ENCODE results near the gene CEACAM7. TPM values are rescaled to one million over a fixed set of nuclear protein-coding genes. Genes with fewer than 3 reads are reported as not detected.

The CEACAM7 gene
- total and polyA plus RNA-seq, 4 experiments from 2014 or later = not detected

- no peaks in the 10 kb centered on the region for H3K27me3 ChIP-seq (ENCODE audit: insufficient read depth, low read length)
- no peak for DNase-seq
- no peak overlapping the region for H3K27ac Mint-ChIP-seq
- peaks cover 32 to 43% of the 10 kb centered on the region in 2 donors for H3K27me3 Mint-ChIP-seq
- H3K4me3 Mint-ChIP-seq = no peak overlapping the region
- CTCF ChIA-PET (ENCODE audit: partially characterized antibody) = interaction anchor here (6.2 kb wide), 1 partner anchor 53 kb away, joined by 72 read pairs; no protein-coding TSS in a partner anchor
- no peaks in the 10 kb centered on the region for H3K9me3 ChIP-seq (ENCODE audit: control insufficient read depth in 1 of 2, low read length in 2 of 2)
- H3K36me3 ChIP-seq (ENCODE audit: insufficient read depth, low read length) = no peaks in the 10 kb centered on the region
- POLR2A ChIA-PET (ENCODE audit: partially characterized antibody) = no interaction called here
- no peaks in the 10 kb centered on the region for H3K4me1 ChIP-seq (ENCODE audit: insufficient read depth, low read length)
- H3K4me3 ChIP-seq (ENCODE audit: low read length in 2 of 2) = no peak overlapping the region
- H3K27ac ChIP-seq (ENCODE audit: low read depth, low read length) = no peak overlapping the region
- peaks cover 0 to 23% (median 12%) of the 10 kb centered on the region in 8 donors for H3K9me3 Mint-ChIP-seq
- intact Hi-C loops (cut with micrococcal nuclease) = loop anchor here (5.0 kb wide), 1 partner anchor 53 kb away; no protein-coding TSS in a partner anchor
- H3K36me3 Mint-ChIP-seq = no peaks in the 10 kb centered on the region
- peaks cover 0 to 8% (median 5%) of the 10 kb centered on the region in 4 donors for H3K4me1 Mint-ChIP-seq
Observed at GRCh38 chr19:41694831-41695635, 7.0 kb upstream of the CEACAM7 start.

- Mint-ChIP-seq H3K9me3 (peaks cover 0 to 23% (median 12%) of the 10 kb centered on the region in 8 donors), H3K27me3 (peaks cover 35 to 42% of the 10 kb centered on the region in 2 donors)
- CTCF ChIA-PET (ENCODE audit: partially characterized antibody) = interaction anchor here (6.2 kb wide), 1 partner anchor 52 kb away, joined by 72 read pairs; no protein-coding TSS in a partner anchor
Observed at GRCh38 chr19:41694196-41694595, 6.1 kb upstream of the CEACAM7 start.

GRCh38 chr19:41691268-41691970 is 3.3 kb upstream of the CEACAM7 start:
- no peak overlapping the region for H3K4me3 ChIP-seq (ENCODE audit: low read length in 2 of 2)
- peaks cover 26 to 30% of the 10 kb centered on the region in 2 donors for H3K27me3 Mint-ChIP-seq
- POLR2A ChIA-PET (ENCODE audit: partially characterized antibody) = no interaction called here

More at GRCh38 chr19:41694196-41694595, 6.1 kb upstream of the CEACAM7 start:
- Histone ChIP-seq H3K36me3 (ENCODE audit: insufficient read depth, low read length) (no peaks in the 10 kb centered on the region), H3K4me1 (ENCODE audit: insufficient read depth, low read length) (no peaks in the 10 kb centered on the region), H3K9me3 (ENCODE audit: control insufficient read depth in 1 of 2, low read length in 2 of 2) (no peaks in the 10 kb centered on the region), H3K4me3 (ENCODE audit: low read length in 2 of 2) (no peak overlapping the region), H3K27me3 (ENCODE audit: insufficient read depth, low read length) (no peaks in the 10 kb centered on the region), H3K27ac (ENCODE audit: low read depth, low read length) (no peak overlapping the region)
- Mint-ChIP-seq H3K36me3 (no peaks in the 10 kb centered on the region), H3K4me1 (peaks cover 0 to 8% (median 5%) of the 10 kb centered on the region in 4 donors), H3K27ac (no peak overlapping the region), H3K4me3 (no peak overlapping the region)
- DNase-seq = no peak
- intact Hi-C loops (cut with micrococcal nuclease) = loop anchor here (5.0 kb wide), 1 partner anchor 52 kb away; no protein-coding TSS in a partner anchor
- POLR2A ChIA-PET (ENCODE audit: partially characterized antibody) = no interaction called here

DNA sequence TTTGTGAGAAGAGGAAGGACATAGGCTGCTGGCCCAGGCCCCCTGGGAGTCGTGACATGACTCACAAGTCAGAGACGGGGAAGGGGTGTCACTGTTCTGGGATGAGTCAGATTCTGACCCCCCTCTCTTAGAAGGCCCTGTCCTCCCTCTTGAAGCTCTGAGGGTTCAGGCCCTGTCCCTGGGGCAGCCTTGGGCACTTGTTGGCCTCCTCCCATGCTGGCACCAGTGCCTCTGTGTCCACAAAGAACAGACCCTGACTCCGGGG is 2.7 kb upstream of the CEACAM7 start:
- POLR2A ChIA-PET (ENCODE audit: partially characterized antibody) = no interaction called here
- DNase-seq = no peak
- Histone ChIP-seq H3K36me3 (ENCODE audit: insufficient read depth, low read length) (no peaks in the 10 kb centered on the region), H3K27me3 (ENCODE audit: insufficient read depth, low read length) (no peaks in the 10 kb centered on the region), H3K27ac (ENCODE audit: low read depth, low read length) (no peak overlapping the region), H3K9me3 (ENCODE audit: control insufficient read depth in 1 of 2, low read length in 2 of 2) (no peaks in the 10 kb centered on the region), H3K4me1 (ENCODE audit: insufficient read depth, low read length) (no peaks in the 10 kb centered on the region), H3K4me3 (ENCODE audit: low read length in 2 of 2) (no peak overlapping the region)
- Mint-ChIP-seq H3K27ac (no peak overlapping the region), H3K9me3 (peaks cover 0 to 23% (median 12%) of the 10 kb centered on the region in 8 donors), H3K4me1 (peaks cover 0 to 8% (median 5%) of the 10 kb centered on the region in 4 donors), H3K27me3 (peaks cover 21 to 26% of the 10 kb centered on the region in 2 donors), H3K4me3 (peak overlapping the region in 1 of 8 donors; percentile 15), H3K36me3 (no peaks in the 10 kb centered on the region)
- intact Hi-C loops (cut with micrococcal nuclease) = loop anchor here (5.0 kb wide), 1 partner anchor 48 kb away; no protein-coding TSS in a partner anchor
- CTCF ChIA-PET (ENCODE audit: partially characterized antibody) = interaction anchor here (0.8 to 6.2 kb wide), 11 partner anchors 8 to 54 kb away, joined by 3 to 72 read pairs (median 5); no protein-coding TSS in a partner anchor

More at GRCh38 chr19:41691268-41691970, 3.3 kb upstream of the CEACAM7 start:
- CTCF ChIA-PET (ENCODE audit: partially characterized antibody) = interaction anchor here (0.8 to 6.2 kb wide), 14 partner anchors 9 to 54 kb away, joined by 3 to 72 read pairs (median 5); no protein-coding TSS in a partner anchor
- intact Hi-C loops (cut with micrococcal nuclease) = loop anchor here (5.0 kb wide), 1 partner anchor 49 kb away; no protein-coding TSS in a partner anchor
- H3K27ac ChIP-seq (ENCODE audit: low read depth, low read length) = no peak overlapping the region
- Mint-ChIP-seq H3K4me3 (peak overlapping the region in 1 of 8 donors; percentile 15), H3K27ac (peak overlapping the region in 1 of 7 donors; percentile 75), H3K9me3 (peaks cover 0 to 23% (median 12%) of the 10 kb centered on the region in 8 donors), H3K36me3 (no peaks in the 10 kb centered on the region), H3K4me1 (peaks cover 0 to 8% (median 5%) of the 10 kb centered on the region in 4 donors)
- no peaks in the 10 kb centered on the region for H3K27me3 ChIP-seq (ENCODE audit: insufficient read depth, low read length)
- H3K36me3 ChIP-seq (ENCODE audit: insufficient read depth, low read length) = no peaks in the 10 kb centered on the region
- peak in 4 of 5 donors; percentile 18 to 22 (median 19) for DNase-seq
- no peaks in the 10 kb centered on the region for H3K9me3 ChIP-seq (ENCODE audit: control insufficient read depth in 1 of 2, low read length in 2 of 2)
- no peaks in the 10 kb centered on the region for H3K4me1 ChIP-seq (ENCODE audit: insufficient read depth, low read length)

DNA sequence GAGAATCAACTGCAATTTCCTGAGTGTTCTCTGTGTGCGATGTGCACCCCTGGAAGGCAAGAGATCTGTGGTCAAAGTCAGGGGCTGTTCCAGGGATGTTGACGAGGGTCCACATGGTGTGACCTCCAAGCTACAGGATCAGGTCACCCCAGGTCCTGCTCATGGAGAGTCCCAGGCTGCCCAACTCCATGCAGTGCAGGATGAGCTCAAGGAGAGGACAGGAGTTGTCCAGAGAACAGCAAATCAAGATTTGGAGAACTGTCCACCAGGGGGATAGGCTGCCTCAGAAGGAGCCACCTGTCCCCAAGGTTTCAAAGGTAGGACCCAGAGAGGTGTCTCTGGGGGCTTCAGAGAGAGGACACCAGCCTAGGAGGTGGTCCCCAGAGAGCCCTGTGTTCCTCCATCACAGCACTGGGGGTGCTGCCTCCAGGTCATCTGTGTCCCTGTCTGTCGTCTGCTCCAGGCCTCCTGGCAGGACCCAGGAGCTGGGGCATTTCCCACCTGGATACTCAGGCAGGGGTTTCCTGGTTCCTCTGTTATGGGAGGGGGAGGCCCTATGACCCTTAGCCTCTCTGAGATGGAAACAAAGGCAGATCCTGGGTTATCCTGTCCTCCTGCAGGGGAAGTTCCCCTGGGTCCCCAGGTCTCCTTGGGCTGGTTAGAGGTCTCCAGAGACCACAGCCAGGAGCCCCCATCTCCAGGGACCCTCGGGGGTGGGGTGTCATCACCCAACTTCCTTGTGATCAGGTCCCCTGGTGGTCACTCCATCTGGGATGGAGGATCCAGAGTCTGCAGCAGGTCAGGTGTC is 2.1 kb upstream of the CEACAM7 start:
- intact Hi-C loops (cut with micrococcal nuclease) = loop anchor here (5.0 kb wide), 1 partner anchor 48 kb away; no protein-coding TSS in a partner anchor
- Histone ChIP-seq H3K27ac (ENCODE audit: low read depth, low read length) (no peak overlapping the region), H3K4me1 (ENCODE audit: insufficient read depth, low read length) (no peaks in the 10 kb centered on the region), H3K27me3 (ENCODE audit: insufficient read depth, low read length) (no peaks in the 10 kb centered on the region), H3K36me3 (ENCODE audit: insufficient read depth, low read length) (no peaks in the 10 kb centered on the region), H3K9me3 (ENCODE audit: control insufficient read depth in 1 of 2, low read length in 2 of 2) (no peaks in the 10 kb centered on the region), H3K4me3 (ENCODE audit: low read length in 2 of 2) (no peak overlapping the region)
- ChIA-PET POLR2A (ENCODE audit: partially characterized antibody) (no interaction called here), CTCF (ENCODE audit: partially characterized antibody) (interaction anchor here (0.8 to 6.2 kb wide), 5 partner anchors 10 to 48 kb away, joined by 3 to 72 read pairs (median 4); no protein-coding TSS in a partner anchor)
- DNase-seq = no peak
- Mint-ChIP-seq H3K9me3 (peaks cover 0 to 23% (median 12%) of the 10 kb centered on the region in 8 donors), H3K27me3 (peaks cover 21% of the 10 kb centered on the region in 2 donors), H3K36me3 (no peaks in the 10 kb centered on the region), H3K4me1 (peaks cover 0 to 8% (median 5%) of the 10 kb centered on the region in 4 donors), H3K4me3 (no peak overlapping the region), H3K27ac (no peak overlapping the region)

DNA sequence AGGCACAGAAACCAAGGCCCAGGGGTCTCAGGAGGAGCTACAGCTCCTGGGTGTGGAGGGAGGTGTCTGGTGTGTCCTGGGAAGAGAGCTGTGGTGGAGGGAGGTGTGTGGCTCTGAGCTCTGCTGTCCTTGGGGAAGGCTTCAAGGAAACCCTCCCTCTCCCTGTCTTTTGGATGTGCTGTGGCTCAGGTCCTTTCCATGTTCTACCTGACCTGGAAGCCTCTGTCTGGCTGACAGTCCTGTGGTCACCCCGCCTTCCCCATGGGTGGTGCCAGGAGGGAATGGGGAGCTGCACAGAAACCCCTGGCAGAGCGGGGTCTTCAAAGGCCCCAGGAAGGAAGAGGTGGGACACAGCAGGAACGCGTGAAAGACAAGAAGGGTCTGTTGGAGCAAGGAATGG is 617 bp upstream of the CEACAM7 start:
- Histone ChIP-seq H3K4me1 (ENCODE audit: insufficient read depth, low read length) (no peaks in the 10 kb centered on the region), H3K27me3 (ENCODE audit: insufficient read depth, low read length) (no peaks in the 10 kb centered on the region), H3K9me3 (ENCODE audit: control insufficient read depth in 1 of 2, low read length in 2 of 2) (no peaks in the 10 kb centered on the region), H3K36me3 (ENCODE audit: insufficient read depth, low read length) (no peaks in the 10 kb centered on the region), H3K27ac (ENCODE audit: low read depth, low read length) (no peak overlapping the region), H3K4me3 (ENCODE audit: low read length in 2 of 2) (no peak overlapping the region)
- ChIA-PET POLR2A (ENCODE audit: partially characterized antibody) (no interaction called here), CTCF (ENCODE audit: partially characterized antibody) (interaction anchor here (1.0 to 2.1 kb wide), 4 partner anchors 18 to 48 kb away, joined by 3 to 6 read pairs (median 4); no protein-coding TSS in a partner anchor)
- H3K36me3 Mint-ChIP-seq = no peaks in the 10 kb centered on the region
- H3K4me1 Mint-ChIP-seq = peaks cover 0 to 8% (median 5%) of the 10 kb centered on the region in 4 donors
- intact Hi-C loops (cut with micrococcal nuclease) = no loop called here
- H3K9me3 Mint-ChIP-seq = peaks cover 0 to 22% (median 12%) of the 10 kb centered on the region in 8 donors
- H3K27me3 Mint-ChIP-seq = peaks cover 15 to 26% of the 10 kb centered on the region in 2 donors
- H3K27ac Mint-ChIP-seq = no peak overlapping the region
- H3K4me3 Mint-ChIP-seq = no peak overlapping the region
- DNase-seq = no peak
